HuH-7.5 (cell line): Measurements from ENCODE around the gene NRN1.
"Not testable (repeated sequence)": the region's sequence is repeated elsewhere in the genome, so short reads cannot be mapped to it uniquely, and the experiment has no call there.

Source experiments
- DNase-seq: peaks from one replicate; pipeline ENCODE4 v3.0.0; 2011; ENCODE audit warnings: low spot score

NRN1 gene

DNA sequence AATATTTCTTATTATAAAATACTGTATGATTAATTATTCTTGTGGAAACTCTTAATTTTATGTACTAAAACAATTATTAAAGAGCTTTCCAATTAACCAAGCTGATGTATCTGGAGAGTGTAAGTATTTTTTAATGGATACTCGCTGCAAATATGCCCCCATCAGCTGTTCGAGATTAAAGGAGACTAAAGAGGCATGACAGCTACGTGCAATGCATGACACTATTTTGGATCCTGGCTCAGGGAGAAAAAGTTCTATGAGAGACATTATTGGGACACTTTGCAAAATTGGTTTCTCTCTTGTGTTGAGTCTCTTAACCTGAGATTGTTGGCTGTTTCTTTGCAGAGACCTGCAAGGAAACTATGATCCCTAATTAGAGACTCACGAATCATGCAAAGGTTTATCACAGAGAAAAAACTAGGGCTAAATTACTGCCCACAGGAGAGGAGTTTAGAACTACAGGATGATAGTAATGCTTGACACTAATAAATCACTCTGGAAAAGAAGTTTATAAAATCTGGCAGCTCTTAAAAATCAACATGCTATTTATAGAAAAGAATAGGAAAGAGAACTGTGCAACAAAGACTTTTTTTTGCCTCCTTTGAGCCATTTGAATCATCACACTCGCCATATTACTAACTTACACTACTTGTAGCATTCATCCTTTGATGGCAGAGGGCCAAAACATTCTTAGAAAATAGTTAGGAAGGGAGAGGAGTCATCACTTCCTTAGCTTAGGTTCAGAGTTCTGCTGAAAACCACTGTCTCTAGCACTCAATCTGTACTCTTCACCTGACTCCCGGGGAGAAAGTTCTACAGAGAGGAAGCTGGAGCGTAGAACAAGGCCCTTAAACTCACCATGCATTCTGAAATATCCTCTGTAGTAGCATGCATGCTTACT lies 25.3 kb downstream of the NRN1 start:
- no peak for DNase-seq

DNA sequence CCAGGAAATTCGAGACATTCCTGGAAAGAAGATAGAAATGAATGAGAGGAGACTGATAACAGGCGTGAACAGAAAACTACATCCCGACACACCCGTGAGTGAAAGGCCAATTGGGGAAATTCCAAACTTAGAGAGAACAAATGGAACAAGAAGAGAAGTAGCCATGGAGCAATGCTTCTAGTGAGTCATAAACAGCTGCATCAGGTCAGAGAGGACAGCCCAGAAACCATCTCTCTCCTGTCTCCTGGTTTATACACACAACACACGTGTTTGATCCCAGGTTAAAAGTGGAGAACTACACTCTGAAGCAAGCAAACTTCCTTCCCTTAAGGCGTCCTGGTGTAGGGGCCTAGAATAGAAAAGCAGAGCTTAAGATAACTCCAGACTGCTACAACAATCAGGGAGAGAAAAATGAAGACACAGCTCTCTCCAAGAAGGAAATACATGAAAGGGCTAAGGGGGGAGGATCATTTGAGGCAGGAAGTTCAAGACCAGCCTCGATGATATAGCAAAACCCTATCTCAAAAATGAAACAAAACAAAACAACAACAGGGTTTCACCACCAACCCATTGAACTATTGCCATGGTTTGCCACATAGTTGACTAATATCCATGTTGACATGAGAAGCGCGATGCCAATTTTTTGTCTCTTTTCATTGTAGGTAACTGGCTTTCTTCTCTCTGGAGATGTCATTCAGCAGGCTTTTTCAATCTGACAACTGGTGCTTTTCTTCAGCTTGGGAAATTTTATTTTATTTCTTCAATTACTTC lies 26.9 kb downstream of the NRN1 start:
- no peak for DNase-seq

DNA sequence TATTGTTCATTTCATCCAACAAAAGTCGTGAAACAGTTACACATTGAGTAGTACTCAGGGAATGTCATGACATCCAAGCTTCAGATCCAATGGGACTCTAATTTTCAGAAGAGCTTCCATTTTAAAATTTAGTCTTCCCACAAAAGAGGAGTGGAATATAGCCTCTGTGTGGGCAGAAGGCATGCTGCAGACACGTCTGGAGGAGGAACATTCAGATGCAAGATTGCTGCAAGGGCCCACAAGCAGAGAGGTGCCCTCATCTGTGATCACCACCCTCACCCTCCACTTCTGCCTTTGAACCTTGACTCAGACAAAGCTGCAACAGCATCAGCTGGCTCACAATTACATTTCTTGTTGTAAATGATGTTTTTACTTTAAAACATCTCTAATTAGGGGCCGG lies 29.9 kb downstream of the NRN1 start:
- DNase-seq = no peak

DNA sequence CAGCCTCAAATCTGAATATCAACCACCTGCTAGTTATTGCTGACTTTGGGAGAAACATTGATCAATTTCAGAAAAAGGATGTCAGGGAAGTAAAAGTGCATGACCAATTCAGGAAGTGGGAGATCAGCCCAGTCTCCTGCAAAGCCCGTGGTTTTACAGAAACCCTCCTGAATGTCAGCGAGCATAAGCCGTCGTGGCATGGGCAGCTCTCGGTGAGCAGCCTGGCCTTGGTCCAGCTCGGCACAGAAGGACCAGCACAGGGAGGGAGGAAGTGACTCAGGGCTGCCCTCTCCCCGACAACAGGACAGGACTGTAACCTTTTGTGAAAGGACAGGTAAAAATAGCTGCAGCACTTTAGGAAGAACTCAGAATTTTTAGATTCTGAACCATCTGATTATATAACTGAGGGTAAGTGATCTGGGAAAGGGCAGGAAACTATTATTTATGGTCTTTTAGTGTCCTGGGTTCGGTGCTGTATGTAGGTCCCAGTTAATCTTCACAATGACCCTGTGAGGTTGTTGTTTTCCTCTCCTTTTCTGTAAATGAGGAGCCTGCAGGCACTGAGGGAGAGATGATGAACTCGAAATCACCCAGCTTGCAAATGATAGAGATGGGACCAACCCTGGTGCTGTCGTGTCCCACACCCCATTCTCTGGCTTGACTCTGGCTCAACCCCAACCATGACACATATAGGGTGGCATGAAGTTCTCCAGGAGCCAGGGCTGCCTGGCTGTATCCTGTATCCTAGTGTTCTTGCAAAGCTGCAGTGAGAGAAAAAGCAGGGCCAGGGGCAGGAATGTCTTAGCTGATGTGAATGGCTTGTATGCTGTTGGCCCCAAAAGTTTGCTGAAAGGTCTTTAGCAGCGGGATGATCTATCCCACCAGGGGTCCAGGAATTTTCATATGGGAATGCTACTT lies 37.6 kb downstream of the NRN1 start:
- no peak for DNase-seq

DNA sequence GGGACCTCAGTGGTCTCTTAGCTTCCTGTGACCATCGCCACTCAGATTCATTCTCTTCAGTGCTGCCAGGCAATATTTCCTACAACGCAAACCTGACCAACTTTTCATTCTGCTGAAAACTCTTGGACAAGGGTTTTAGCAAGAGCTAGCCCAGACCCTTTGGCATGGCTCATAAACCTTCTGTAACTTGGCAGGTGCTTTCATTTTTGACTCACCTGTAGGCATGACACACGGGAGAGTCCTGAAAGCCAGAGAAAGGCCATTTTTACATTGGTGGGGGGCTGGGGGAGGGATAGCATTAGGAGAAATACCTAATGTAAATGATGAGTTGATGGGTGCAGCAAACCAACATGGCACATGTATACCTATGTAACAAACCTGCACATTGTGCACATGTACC lies 38.7 kb downstream of the NRN1 start:
- not testable (repeated sequence) for DNase-seq

DNA sequence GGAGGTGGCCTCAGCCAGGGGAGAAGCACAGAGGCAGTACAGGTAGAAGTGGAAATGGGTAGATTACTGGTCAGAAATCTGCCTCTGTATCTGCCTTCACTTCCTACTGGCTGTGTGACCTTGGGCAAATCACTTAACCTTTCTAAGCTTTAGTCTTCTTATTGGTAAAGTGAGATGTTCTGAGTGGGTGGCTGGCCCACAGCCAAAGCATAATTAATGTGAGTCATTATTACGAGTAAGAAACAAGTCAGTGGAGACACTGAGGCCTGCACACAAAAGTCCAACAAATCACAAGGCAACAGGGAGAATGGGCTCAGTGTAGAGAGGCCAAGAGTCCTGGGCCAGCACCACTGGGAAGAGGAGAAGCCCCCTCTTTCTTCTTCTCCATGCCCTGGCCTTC lies 39.1 kb downstream of the NRN1 start:
- no peak for DNase-seq

DNA sequence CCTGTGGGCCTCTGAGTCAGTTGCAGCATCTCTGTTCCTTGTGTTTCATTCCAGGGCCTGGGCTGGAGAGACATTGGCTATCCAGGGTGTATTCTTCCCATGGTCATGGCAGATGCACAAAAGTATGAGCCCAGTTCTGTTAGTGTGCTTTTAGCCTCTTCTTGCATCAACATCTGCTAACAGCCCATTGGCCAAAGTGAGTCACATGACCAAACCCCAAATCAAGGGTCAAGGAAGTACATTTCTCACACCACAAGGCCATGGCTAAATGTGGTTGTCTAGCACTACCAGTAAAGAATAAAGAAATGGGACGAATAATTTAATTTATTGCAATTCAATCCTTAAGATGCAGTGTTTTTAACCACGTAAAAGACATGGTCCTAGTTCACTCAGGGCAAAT lies 43.9 kb downstream of the NRN1 start:
- no peak for DNase-seq

DNA sequence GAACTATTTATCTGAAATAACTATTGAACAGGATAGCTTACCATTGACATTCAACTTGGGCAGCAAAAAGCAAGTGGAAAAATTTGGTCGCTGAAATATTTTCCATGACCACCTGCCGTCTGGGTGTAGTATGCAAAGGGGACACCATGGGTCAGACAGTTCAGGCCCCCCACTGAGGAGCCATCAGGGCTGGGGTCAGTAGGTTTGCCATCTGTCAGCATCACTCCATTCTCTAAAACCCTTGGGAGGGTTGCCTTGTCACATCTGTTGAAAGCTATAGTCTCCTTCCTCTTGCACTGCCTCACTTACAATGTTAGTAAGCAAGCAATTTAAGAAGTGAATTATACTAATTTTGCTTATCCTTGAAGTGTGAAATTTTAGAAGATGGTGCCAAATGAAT lies 44.9 kb downstream of the NRN1 start:
- DNase-seq = no peak

DNA sequence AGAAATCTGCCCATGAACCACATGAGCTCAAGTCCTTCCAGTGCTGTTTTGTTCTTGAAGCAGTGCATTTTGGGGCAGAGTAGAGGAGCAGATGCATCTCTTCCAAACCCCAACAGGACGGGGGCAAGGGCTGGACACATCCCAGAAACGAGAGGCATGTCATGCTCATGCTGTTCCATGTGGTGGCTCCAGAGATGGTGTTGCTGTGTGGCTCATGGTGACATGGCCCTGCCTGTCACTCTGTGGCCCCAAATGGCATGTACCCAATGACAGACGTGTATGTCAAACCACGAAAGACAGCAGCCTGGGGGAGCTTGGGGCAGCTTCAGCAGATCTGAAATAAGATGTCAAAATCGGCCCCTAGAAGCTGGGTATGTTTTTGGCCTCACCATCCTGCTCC lies 46.3 kb downstream of the NRN1 start:
- DNase-seq = no peak

DNA sequence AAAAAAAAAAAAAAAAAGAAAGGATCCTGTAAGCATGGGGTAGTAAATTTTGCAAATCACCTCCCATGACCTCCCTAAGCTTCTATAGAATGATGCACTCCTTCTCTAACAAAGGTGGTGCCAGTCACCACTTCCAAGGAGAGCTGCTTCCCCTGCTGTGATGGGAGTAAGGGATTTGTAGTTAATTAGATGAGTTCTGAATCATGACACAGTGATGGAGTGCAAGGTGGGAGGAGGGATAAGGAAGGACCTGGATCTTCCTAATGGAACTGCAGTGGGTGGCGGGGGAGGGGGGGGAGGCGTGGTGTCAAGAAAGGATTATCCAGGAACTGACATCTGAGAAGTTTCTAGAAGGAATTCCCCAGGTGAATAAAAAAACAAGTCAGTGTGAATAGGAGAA lies 47.8 kb downstream of the NRN1 start:
- DNase-seq = no peak

DNA sequence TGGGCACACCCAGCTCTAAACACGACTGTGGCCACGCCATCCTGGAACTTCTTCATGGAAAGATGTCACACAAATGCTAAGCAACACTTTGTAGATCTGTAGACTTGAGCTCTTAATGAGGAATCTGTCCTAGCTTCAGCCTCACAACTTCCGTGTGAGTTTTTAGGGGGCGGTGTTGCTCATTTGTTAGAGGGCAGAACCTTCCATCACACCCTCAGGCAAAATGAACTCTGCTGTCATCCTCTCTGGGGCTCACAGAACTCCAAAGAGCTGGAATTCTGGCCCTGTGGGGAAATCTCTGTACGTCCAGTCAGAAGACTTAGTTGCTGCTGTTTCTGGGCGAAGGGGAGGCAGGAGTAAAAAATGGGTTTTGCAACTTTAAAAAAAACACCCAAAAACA lies 49.8 kb downstream of the NRN1 start:
- DNase-seq = no peak

DNA sequence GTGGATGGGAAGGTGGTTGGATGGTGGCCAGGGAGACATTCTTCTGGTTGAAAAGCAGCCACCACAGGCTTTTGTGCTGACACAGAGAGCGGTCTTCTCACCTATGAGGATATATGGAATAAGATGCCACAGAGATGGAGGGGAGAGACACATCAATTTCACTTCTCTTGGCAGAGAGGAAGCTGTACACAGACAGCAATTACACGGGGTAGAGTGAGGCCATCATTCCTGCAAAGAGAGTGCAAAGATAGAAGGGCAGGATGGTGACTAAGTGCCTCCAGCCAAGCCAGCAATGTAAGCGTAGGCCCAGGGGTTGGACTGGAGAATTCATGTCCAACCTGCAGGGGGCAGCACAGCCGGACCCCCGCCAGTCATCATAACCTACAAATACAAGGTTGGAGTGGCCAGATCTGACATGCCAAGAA lies 56.4 kb downstream of the NRN1 start:
- no peak for DNase-seq
